H54 (cell line): Measurements from ENCODE around the gene MORN1.

ENCODE experiments used
- DNase-seq: peaks from one replicate; pipeline ENCODE4 v3.0.0; 2011; ENCODE audit warnings: low spot score, mixed read lengths; ENCODE audit not compliant: insufficient read length
- FAIRE-seq: peaks from 3 replicates; lab custom pipeline; 2011; peaks lifted over from hg19 to GRCh38; lab: Jason Lieb, UNC
- POLR2A ChIP-seq: IDR thresholded peaks from 2 replicates; pipeline ENCODE4 v1.6.1; 2011; ENCODE audit warnings: low read depth, mild to moderate bottlenecking, low read length

Gene MORN1

DNA sequence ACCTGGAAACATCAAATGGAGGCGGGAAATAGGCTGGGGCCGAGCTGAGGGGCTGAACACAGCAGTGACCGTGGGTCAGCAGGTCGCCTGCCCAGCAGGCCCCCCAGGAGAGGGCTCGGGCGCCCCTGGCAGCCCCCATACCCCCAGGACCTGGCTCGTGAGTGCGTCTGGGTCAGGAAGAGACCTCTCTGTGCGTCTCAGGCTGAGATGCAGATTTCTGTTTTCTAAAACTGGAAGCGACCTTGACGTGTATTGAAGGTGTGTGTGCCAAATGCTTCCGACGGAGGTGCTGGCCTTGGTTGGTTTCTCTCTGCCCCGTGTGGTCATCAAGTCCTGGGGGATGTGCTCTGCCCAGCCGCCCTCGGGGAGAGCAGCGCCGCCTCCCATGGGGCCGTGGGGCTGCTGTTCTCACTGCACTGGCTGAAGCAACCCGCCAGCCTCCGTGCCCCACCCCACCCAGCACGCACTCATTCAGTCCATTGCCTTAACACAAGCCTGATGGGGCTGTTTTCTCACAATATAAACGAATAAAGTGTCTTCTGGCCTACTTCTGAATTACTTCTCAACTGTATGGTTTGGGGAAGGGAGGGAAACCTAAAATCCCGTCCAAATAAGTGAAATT is 13.6 kb upstream of the MORN1 start:
- no peak for TF ChIP-seq POLR2A
- FAIRE-seq (no peak), DNase-seq (no peak)

DNA sequence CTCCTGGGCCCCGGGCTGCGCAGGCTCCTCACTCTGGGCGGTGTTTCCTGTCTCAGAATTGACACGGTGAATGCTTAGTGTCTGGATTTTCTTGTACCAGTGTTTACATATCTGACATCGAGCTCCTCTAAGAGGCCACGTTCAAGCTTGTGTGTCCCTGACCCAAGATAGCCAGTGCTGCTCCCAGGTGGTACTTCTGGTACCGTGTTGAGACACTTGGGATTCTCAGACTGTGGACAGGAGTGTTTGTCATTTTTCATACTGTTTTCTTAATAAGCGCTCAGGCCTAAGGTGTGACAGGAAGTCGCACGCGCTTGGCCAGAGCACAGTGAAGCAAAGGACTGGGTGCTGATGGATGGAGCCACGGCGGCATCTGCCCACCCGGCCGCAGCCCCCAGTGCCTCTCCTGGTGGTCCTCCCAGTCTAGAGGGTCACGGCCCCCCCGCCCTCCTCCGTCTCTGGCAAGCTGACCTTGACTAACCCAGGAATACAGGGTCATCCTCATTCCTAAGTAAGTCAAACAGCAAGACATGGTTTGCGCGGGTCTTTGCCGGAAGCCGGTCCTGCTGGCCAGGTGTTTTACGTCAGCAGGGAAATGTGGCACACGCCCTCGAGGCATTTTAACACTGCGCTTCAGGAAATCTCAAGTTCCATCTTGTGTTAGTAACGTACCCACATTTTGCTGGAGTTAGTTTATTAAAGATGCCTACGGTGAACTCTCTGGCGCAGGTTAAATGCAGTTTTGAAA is 13.0 kb upstream of the MORN1 start:
- FAIRE-seq: no peak
- DNase-seq: no peak
- TF ChIP-seq POLR2A: no peak

DNA sequence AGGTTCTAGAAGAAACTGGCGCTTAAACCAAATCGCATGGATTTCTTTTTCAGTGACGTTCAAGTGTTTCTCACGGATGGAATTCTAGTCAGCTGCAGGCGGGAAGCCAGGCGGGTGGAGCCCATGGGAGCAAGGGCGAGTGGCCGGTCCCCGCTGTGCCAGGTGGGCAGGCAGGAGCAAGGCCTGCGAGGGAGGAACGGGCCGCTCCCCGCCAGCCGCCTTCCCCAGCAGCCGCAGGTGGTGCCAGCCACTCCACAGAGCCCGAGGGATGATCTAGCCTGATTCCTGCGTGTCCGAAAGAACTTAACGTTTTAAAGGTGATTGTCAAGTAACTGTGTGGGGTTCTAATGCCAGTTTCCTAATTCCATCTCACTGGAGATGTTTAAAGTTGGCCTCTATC is 11.9 kb upstream of the MORN1 start:
- TF ChIP-seq POLR2A: no peak
- DNase-seq: no peak
- no peak for FAIRE-seq

DNA sequence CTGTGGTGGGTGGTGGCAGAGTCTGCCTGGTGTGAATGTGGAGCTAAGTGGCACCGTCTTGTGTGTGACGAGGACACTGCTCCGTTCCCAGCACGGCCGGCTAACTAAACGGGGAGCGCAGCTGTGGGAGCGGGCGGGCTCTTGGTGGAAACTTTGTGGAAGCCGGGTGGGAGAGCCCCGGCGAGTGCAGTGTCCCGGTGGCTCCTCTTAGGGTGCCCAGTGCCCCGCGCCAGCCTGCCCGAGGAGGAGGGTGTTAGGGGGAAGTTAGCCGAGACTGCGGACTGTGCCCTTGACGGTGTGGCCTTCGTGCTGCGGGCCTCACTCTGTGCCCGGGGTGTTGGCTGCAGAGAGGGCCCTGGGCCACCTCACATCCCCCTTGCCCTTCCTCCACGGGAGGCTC is 11.1 kb upstream of the MORN1 start:
- no peak for TF ChIP-seq POLR2A
- no peak for FAIRE-seq
- DNase-seq: no peak

DNA sequence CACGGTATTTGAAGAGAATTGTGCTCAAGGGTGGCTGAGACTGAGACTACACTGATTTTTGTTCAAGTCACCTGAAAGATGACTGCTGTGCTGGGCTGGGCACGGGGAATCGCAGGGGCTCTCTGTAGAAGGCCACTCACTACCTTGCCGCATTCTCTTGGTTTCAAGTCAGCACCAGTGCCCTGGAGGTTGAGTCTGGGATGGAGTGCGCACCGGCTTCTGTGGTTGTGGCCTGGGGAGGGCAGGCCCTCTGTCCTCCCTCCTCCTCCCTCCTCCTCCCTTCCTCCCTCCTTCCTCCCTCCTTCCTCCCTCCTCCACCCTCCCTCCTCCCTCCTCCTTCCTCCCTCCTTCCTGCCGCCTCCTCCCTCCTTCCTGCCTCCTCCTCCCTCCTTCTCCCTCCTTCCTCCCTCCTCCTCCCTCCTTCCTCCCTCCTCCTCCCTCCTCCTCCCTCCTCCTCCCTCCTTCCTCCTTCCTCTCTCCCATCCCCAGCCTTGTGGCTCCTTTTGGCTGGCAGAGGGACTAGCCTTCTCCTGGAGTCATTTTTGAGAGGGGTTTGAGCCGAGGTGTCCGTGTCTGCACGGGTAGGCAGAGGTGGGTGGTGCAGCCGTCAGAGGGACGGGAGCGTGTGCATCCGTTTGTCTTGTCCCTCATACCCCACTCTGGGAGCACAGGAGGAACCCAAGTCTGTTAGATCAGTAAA is 9.7 kb upstream of the MORN1 start:
- TF ChIP-seq POLR2A: no peak
- DNase-seq: no peak

DNA sequence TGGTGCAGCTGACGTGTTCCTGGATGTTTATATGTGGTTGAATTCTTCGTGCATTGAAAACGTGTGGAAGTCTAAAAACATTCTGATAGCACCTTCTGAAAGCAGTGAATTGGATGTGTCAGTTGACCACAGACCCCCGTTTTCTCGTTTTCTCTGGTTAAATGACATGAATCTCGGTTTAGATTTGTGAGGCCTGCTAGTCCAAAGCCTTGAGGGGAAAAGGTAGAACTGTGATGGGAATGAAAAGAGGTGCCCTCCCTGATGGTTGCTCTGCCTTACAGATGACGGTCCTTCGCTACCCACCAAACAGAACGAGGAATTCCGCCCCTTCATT is 9.2 kb upstream of the MORN1 start:
- DNase-seq: no peak
- no peak for TF ChIP-seq POLR2A
- no peak for FAIRE-seq

More for the DNA sequence above, 9.7 kb upstream of the MORN1 start:
- FAIRE-seq: no peak

DNA sequence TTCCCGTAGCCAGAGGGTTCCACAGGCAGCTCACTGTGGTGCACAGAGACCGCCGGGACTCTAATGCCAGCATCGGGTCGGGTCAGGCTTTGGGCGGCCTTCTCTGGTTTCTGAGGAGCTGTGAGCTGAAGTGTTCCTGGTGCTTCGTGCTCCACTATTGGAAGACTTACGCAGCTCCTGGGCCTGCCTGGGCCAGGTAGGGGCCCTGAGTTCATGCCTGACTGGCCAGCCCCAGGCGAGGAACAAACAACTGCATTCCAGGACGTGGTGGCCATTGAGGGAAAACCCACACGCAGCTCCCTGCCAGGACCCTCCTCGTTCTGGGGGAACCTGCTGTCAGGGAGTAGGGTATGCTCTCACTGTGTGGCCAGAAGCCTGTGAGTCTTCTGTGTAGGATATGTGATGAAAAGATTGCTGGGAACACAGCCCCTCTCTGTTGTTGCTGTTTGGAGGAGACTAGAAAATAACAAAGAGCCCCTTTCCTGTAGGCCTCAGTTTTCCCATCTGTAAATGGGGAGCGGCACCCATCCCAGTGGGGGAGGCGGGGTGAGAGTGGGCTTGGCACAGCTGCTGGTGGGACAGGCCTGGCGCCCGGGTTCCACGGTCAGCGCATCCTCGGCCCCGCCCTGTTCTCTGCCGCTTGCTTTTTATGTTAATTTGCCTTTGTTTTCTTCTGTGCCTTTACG is 8.7 kb upstream of the MORN1 start:
- TF ChIP-seq POLR2A: no peak
- DNase-seq (no peak), FAIRE-seq (no peak)

DNA sequence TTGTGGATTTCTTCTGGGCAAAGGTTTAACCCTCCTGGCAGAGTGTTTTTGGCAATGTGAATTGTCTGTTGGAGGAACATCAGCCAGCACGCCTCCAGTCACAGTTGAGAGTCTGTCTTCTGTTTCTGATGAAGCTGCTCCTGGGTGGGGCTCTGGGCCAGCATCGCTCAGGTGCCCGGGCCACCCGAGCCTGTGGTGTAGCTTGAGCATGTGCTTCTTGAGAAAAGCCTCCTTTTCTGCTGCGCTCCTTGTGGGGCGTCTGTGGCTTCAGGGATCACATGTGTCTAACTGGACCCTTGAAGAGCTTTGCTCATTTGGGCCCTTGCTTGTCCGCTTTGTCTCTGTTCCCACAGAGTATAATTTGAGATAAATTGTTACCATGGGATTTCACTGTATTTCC is 7.5 kb upstream of the MORN1 start:
- DNase-seq: no peak
- TF ChIP-seq POLR2A: no peak
- no peak for FAIRE-seq

DNA sequence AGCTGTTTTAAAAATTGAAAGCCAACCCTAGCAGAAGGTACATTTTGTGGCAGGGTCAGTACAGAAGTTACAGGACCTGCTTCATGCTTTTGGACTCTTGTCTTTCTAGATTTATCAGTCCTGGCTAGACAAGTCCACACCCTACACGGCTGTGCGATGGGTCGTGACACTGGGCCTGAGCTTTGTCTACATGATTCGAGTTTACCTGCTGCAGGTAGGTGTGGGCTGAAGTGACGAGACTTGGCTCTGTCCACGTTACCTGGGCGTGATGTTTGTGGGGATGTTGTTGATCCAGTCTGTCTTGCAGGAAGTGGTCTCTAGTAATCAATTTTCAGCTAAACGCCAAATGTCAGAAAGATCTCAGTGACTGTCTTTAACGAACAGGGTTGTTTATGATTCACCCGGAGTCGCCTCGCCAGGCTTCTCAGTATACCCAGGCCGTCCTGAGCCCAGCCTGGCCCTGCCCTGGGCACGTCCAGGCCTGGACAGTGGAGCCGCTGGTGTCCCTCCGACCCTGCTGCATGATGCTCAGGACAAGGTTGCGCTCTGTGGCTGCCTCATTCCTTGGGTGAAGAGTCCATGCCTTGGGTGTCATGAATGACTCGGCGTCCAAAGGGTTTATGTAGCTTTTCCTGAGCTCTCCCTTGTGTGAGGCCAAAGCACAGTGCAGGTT is 5.8 kb upstream of the MORN1 start:
- DNase-seq: no peak
- no peak for FAIRE-seq
- TF ChIP-seq POLR2A: no peak

DNA sequence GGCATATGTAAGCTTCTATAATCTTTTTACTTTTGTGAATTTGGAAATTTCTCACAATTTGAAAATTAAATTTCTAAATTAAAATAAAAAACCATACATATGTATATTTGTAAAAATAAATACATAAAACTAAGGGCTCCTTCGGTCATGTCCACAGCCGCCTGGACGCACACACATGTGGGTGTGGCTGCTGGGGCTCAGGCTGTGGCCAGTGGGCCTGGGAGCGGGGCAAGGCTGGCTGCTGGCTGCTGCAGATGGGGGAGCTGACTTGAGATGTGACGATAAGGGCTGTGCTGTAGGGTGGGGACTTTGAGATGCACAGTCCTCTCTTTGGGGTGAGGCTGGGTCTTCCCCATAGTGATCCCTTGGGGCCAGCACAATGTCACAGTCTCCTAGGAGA is 5.1 kb upstream of the MORN1 start:
- TF ChIP-seq POLR2A: no peak
- DNase-seq (no peak), FAIRE-seq (no peak)

DNA sequence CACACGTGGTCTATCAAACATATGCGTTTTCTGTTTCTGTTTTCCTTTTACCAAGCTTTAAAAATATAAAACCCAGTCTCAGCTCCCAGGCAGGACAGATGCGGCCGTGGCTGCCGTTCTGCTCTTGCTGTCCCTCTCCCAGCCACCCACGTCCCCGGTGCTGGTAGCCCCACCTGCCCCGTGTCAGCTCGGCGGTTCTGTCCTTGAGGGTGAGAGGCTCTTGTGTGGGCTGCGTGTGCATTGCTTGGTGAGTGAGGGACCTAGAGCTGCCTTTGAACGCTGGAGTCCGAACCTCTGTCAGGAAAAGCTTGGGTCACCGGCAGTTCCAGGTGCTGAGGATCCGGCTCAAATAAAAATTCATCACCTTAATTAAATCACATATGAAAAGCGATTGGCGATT is 4.7 kb upstream of the MORN1 start:
- DNase-seq (no peak), FAIRE-seq (no peak)
- no peak for TF ChIP-seq POLR2A

DNA sequence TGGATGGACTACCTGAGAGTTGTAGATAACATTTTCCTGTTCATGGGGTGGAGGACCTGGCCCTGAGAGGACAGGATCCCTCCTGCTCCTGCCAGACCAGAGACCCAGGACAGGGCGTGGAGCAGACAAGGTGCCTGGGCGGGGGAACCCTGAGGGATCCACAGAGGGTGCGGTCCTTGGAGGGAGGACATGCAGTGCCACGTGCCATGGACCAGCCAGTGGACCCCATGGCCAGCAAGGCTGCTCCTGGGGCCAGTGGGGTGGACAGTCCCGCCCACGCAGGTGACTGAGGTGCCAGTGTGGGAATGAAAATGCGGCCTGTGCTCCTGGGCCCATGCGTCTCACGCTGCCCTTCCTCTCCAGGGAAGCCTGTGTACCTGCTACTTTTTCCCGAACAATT is 3.9 kb upstream of the MORN1 start:
- FAIRE-seq (no peak), DNase-seq (no peak)
- no peak for TF ChIP-seq POLR2A

DNA sequence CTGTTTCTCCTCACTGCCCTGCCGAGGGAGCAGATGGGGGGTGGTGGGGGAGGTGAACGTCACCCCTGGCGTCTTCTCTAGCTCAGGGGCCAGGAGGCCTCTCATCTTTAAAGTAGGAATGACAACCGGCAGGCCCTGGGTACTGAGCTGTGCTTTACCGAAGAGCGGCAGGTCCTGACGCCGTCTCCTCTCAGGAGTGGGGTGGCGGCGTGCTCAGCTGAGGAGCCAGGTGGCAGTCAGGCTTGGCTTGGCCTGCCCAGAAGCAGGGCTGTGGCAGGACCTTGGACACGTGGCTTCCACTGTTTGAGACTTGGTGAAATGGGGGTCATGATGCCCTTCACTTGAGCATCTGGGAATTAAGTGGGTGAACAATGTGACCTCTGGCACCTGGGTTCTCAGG is 3.4 kb upstream of the MORN1 start:
- no peak for FAIRE-seq
- no peak for DNase-seq

DNA sequence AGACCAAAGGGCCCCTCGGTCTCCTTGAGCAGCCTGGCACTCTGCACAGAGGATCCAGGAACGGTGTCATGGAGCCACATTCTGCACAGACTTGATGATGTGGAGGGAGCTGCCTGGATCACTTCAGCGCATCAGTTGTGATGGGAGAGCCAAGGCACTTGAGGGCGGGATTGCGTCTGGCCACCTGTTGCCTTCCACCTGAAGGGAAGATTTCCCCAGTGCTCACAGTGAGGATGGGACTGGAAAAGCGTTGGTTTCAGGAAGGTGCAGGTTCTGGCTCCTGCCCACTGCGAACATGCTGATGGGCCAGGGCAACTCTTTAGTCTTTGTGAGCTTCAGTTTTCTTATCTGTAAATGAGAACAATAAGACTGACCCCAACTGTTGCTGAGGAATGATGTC is 2.9 kb upstream of the MORN1 start:
- DNase-seq (no peak), FAIRE-seq (no peak)
- TF ChIP-seq POLR2A: no peak

More for the DNA sequence above, 3.4 kb upstream of the MORN1 start:
- TF ChIP-seq POLR2A: no peak
